Left ventricle myocardium inferior (tissue), 1 donor: ENCODE data around the gene MOB4. TPM values are rescaled to one million over a fixed set of nuclear protein-coding genes. Genes with fewer than 3 reads are reported as not detected.
"Not testable (repeated sequence)": the region's sequence is repeated elsewhere in the genome, so short reads cannot be mapped to it uniquely, and the experiment has no call there.

Experiments
- DNase-seq: peaks from one replicate; pipeline ENCODE4 v3.0.0-alpha.2; 2020
- H3K27ac ChIP-seq: fragments of 200-600 bp; replicated peaks from 2 replicates; pipeline ENCODE4 v1.8.0; 2021
- H3K27me3 ChIP-seq: fragments of 200-600 bp; 2 replicates; pipeline ENCODE4 v1.8.0; 2021; ENCODE audit warnings: low read depth
- H3K36me3 ChIP-seq: fragments of 200-600 bp; 2 replicates; pipeline ENCODE4 v1.8.0; 2021
- H3K4me1 ChIP-seq: fragments of 200-600 bp; 2 replicates; pipeline ENCODE4 v1.8.0; 2021
- H3K4me3 ChIP-seq: fragments of 200-600 bp; 2 replicates; pipeline ENCODE4 v1.8.0; 2021; ENCODE audit warnings: mild to moderate bottlenecking, moderate library complexity
- H3K9me3 ChIP-seq: fragments of 200-600 bp; replicated peaks from 2 replicates; pipeline ENCODE4 v1.8.0; 2021
- intact Hi-C: fragments of 100-400 bp; cut with micrococcal nuclease; formaldehyde crosslinking; loops from one replicate; pipeline ENCODE4 v1.11.0; 2022
- total RNA-seq: library from RNA; stranded (reverse); fragmentation: NEBNext Ultra II Directional; extraction: Animal tissue kit (Norgen Biotek cat#: 25700); gene quantifications from one replicate; pipeline ENCODE4 v1.2.1, GENCODE V29; 2021
- TF ChIP-seq, protein P1 (sequence below): fragments of 200-600 bp; IDR thresholded peaks from 2 replicates; pipeline ENCODE4 v1.8.0; 2021; ENCODE audit warnings: antibody characterized with exemption, mild to moderate bottlenecking, borderline replicate concordance
- donor health status: DM: no; HTN: yes; CAD: no; lungs with severe emphysema.

MOB4 gene
- total RNA-seq, 1 donor from 2014 or later = 35.7 TPM

DNA sequence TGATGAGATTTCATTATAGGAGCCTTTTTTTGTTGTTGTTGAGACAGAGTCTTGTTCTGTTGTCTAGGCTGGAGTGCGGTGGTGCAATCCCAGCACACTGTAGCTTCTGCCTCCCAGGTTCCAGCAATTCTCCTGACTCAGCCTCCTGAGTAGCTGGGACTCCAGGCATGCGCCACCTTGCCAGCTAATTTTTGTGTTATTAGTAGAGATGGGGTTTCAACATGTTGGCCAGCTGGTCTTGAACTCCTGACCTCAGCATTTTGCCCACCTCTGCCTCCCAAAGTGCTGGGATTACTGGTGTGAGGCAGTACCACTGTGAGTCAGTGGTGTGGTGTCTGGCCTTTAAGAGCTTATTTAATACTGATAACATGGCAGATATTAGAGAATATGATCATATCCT lies 60.1 kb downstream of the MOB4 start:
- no peaks in the 10 kb centered on the region for H3K27me3 ChIP-seq
- TF ChIP-seq, protein P1, sequence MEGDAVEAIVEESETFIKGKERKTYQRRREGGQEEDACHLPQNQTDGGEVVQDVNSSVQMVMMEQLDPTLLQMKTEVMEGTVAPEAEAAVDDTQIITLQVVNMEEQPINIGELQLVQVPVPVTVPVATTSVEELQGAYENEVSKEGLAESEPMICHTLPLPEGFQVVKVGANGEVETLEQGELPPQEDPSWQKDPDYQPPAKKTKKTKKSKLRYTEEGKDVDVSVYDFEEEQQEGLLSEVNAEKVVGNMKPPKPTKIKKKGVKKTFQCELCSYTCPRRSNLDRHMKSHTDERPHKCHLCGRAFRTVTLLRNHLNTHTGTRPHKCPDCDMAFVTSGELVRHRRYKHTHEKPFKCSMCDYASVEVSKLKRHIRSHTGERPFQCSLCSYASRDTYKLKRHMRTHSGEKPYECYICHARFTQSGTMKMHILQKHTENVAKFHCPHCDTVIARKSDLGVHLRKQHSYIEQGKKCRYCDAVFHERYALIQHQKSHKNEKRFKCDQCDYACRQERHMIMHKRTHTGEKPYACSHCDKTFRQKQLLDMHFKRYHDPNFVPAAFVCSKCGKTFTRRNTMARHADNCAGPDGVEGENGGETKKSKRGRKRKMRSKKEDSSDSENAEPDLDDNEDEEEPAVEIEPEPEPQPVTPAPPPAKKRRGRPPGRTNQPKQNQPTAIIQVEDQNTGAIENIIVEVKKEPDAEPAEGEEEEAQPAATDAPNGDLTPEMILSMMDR = no peak
- H3K36me3 ChIP-seq = peaks cover 8% of the 10 kb centered on the region
- peak overlapping the region; percentile 4 for H3K27ac ChIP-seq
- peaks cover 20% of the 10 kb centered on the region for H3K4me1 ChIP-seq
- no peak for DNase-seq
- intact Hi-C loops = no loop called here
- H3K9me3 ChIP-seq = peaks cover 12% of the 10 kb centered on the region
- H3K4me3 ChIP-seq = no peak overlapping the region

DNA sequence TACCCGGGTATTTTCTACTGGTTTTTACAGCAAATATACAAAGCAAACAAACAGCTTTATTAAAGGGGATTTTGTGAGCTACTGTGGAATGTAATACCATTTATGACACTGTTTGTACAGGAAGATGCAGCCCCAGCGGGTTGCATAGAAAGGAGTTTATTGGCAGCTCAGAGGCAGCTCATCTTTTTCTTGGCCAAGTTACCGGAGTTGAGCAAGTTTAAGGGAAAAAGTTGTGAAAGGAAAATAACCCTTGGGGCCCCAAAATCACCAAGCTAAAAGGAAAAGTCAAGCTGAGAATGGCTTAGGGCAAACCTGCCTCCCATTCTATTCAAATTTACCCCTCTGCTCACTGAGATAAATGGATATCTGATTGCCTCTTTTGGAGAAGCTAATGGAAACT lies 60.8 kb downstream of the MOB4 start:
- Histone ChIP-seq H3K36me3 (peaks cover 8% of the 10 kb centered on the region), H3K27me3 (no peaks in the 10 kb centered on the region), H3K4me3 (no peak overlapping the region), H3K27ac (peak overlapping the region; percentile 31), H3K4me1 (peaks cover 19% of the 10 kb centered on the region), H3K9me3 (peaks cover 12% of the 10 kb centered on the region)
- TF ChIP-seq, protein P1 = no peak
- no peak for DNase-seq
- intact Hi-C loops = no loop called here

DNA sequence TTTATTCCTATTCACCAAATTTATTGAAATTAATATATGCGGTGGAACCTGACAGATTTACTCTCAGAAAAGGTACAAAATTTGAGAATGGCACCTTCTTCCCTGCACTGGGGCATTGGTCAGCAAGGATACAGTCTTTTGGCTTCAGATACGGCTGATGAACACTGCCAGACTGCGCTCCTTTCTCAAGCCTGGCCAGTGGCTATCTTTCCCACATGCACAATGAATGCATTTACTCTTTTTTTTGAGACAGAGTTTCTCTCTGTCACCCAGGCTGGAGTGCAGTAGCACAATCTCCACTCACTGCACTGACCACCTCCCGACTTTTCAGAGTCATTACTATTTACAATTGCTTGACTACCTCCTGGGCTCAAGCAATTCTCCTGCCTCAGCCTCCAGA lies 61.6 kb downstream of the MOB4 start:
- Histone ChIP-seq H3K27ac (peak overlapping the region; percentile 31), H3K4me1 (peaks cover 11% of the 10 kb centered on the region), H3K9me3 (peaks cover 12% of the 10 kb centered on the region), H3K36me3 (peaks cover 8% of the 10 kb centered on the region), H3K27me3 (no peaks in the 10 kb centered on the region), H3K4me3 (no peak overlapping the region)
- no peak for DNase-seq
- TF ChIP-seq, protein P1 = no peak
- intact Hi-C loops = no loop called here

DNA sequence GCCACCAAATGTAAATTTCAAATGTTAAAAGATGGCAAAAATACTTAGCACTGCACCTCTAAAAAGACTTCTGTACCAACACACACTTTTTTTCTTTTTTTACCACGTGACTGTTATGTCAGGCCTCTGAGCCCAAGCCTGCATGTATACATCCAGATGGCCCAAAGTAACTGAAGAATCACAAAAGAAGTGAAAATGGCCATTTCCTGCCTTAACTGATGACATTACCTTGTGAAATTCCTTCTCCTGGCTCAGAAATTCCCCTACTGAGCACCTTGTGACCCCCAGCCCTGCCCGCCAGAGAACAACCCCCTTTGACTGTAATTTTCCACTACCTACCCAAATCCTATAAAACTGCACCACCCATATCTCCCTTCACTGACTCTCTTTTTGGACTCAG lies 62.4 kb downstream of the MOB4 start:
- DNase-seq, H3K36me3 ChIP-seq, H3K9me3 ChIP-seq, H3K27me3 ChIP-seq, H3K4me3 ChIP-seq, H3K4me1 ChIP-seq, H3K27ac ChIP-seq, intact Hi-C loops: not testable (repeated sequence)

DNA sequence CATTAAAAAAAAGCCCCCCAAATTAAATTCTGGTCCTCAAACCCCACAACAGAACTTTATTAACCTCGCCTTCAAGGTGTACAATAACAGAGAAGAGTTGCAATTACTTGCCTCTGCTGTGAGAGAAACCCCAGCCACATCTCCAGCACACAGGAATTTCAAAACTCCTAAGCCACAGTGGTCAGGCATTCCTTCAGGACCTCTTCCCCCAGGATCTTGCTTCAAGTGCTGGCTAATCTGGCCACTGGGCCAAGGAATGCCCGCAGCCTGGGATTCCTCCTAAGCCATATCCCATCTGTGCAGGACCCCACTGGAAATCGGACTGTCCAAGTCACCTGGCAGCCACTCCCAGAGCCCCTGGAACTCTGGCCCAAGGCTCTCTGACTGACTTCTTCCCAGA lies 64.3 kb downstream of the MOB4 start:
- H3K36me3 ChIP-seq, H3K9me3 ChIP-seq, H3K27ac ChIP-seq, H3K4me1 ChIP-seq, DNase-seq, H3K27me3 ChIP-seq, intact Hi-C loops, H3K4me3 ChIP-seq: not testable (repeated sequence)

DNA sequence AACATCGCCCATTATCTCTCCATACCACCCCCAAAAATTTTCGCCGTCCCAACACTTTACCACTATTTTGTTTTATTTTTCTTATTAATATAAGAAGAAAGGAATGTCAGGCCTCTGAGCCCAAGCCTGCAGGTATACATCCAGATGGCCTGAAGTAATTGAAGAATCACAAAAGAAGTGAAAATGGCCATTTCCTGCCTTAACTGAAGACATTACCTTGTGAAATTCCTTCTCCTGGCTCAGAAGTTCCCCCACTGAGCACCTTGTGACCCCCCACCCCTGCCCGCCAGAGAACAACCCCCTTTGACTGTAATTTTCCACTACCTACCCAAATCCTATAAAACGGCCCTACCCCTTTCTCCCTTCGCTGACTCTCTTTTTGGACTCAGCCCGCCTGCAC lies 71.4 kb downstream of the MOB4 start:
- H3K9me3 ChIP-seq, H3K27ac ChIP-seq, H3K36me3 ChIP-seq, H3K4me1 ChIP-seq, DNase-seq, H3K4me3 ChIP-seq, H3K27me3 ChIP-seq, intact Hi-C loops: not testable (repeated sequence)

DNA sequence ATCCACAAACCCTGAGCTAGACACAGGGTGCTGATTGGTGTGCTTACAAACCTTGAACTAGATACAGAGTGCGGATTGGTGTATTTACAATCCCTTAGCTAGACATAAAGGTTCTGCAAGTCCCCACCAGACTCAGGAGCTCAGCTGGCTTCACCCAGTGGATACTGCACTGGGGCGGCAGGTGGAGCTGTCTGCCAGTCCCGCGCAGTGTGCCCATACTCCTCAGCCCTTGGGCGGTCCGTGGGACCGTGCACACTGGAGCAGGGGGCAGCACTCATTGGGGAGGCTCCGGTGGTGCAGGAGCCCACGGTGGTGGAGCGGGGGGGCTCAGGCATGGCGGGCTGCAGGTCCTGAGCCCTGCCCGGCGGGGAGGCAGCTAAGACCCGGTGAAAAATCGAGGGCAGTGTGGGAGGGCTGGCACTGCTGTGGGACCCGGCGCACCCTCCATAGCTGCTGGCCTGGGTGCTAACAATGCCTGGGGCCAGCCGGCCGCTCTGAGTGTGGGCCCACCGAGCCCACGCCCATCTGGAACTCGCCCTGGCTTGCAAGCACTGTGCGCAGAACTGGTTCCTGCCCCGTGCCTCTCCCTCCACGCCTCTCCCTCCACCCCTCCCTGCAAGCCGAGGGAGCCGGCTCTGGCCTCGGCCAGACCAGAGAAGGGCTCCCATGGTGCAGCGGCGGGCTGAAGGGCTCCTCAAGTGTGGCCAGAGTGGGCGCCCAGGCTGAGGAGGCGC lies 75.6 kb downstream of the MOB4 start:
- intact Hi-C loops = no loop called here
- peaks cover 5% of the 10 kb centered on the region for H3K4me1 ChIP-seq
- H3K27ac ChIP-seq = no peak overlapping the region
- TF ChIP-seq, protein P1 = no peak
- no peak overlapping the region for H3K4me3 ChIP-seq
- H3K27me3 ChIP-seq = no peaks in the 10 kb centered on the region
- peaks cover 20% of the 10 kb centered on the region for H3K36me3 ChIP-seq
- no peaks in the 10 kb centered on the region for H3K9me3 ChIP-seq
- no peak for DNase-seq
